K562 (cell line): ENCODE measurements around the gene KCNQ2. TPM values are rescaled to one million over a fixed set of nuclear protein-coding genes. Genes with fewer than 3 reads are reported as not detected.

Source experiments
- ATAC-seq: fragments of 200-7000 bp; cut with Tn5 transposase; 3 replicates; pipeline ENCODE4 v1.9.1; 2020; ENCODE audit warnings: moderate library complexity
- BruUV-seq: library from RNA; stranded (reverse); fragments of 400-500 nt; replicated peaks from 2 replicates; lab custom pipeline; 2021; lab: Mats Ljungman, UMichigan
- CTCF ChIA-PET: fragments of 300-600 bp; formaldehyde crosslinking; extraction: SDS; loops from one replicate; lab custom pipeline; 2021; ENCODE audit warnings: low intra/inter-chr PET ratio; lab: Yijun Ruan, JAX
- POLR2A ChIA-PET: fragments of 300-600, 350-650 bp; sonication (Branson Sonifier 250); formaldehyde crosslinking; extraction: SDS; loops from one replicate; lab custom pipeline; 2021; ENCODE audit warnings: antibody characterized with exemption, inconsistent platforms; lab: Yijun Ruan, JAX
- DNase-seq, 4 experiments: peaks; one replicate each; pipeline versions ENCODE4 v3.0.0 to v3.0.0-alpha.2; 2011 to 2018; ENCODE audit warnings: low spot score in 3 of 4, mixed read lengths in 3 of 4; ENCODE audit errors: extremely low read depth in 1 of 4
- FAIRE-seq: peaks from 2 replicates; lab custom pipeline; 2011; peaks lifted over from hg19 to GRCh38; lab: Jason Lieb, UNC
- H2AFZ ChIP-seq: 2 replicates; pipeline ENCODE4 v1.6.0; 2011; ENCODE audit warnings: low read depth, low read length, control low read depth, inconsistent platforms
- H3K27ac ChIP-seq: fragments of 200-600 bp; 3 replicates; pipeline ENCODE4 v1.8.0; 2011; ENCODE audit warnings: low read depth, mild to moderate bottlenecking, control low read depth, inconsistent platforms, low read length, moderate library complexity, mixed read lengths; ENCODE audit errors: extremely low read depth
- H3K27me3 ChIP-seq, 2 experiments: fragments of 300-600 bp in 1 of 2; 2 replicates in 1 of 2; 3 replicates in 1 of 2; pipeline versions ENCODE4 v1.6.0 to v1.8.0; 2011; ENCODE audit warnings: inconsistent platforms in 2 of 2, low read length in 2 of 2, mild to moderate bottlenecking in 1 of 2, mixed read lengths in 1 of 2, moderate library complexity in 1 of 2; ENCODE audit not compliant: control insufficient read depth in 2 of 2, insufficient read depth in 2 of 2
- H3K36me3 ChIP-seq: fragments of 300-600 bp; 3 replicates; pipeline ENCODE4 v1.8.0; 2011; ENCODE audit warnings: mild to moderate bottlenecking, low read length, inconsistent platforms; ENCODE audit not compliant: control insufficient read depth, insufficient read depth
- H3K4me1 ChIP-seq, 2 experiments: fragments of 200-600 bp in 1 of 2; replicated peaks in 1 of 2; 2 replicates in 1 of 2; 3 replicates in 1 of 2; pipeline versions ENCODE4 v1.5.1 to v1.8.0; 2011; ENCODE audit warnings: inconsistent platforms in 2 of 2, low read length in 2 of 2, mild to moderate bottlenecking in 1 of 2, mixed read lengths in 1 of 2, moderate library complexity in 1 of 2; ENCODE audit not compliant: control insufficient read depth in 2 of 2, insufficient read depth in 2 of 2
- H3K4me2 ChIP-seq: 2 replicates; pipeline ENCODE4 v1.6.1; 2011; ENCODE audit warnings: low read length, control low read depth, inconsistent platforms, mixed read lengths; ENCODE audit not compliant: insufficient read depth
- H3K4me3 ChIP-seq: fragments of 200-600 bp; sonication (generic), shearing (Covaris generic); 2 replicates; pipeline ENCODE4 v1.5.1; 2016; ENCODE audit warnings: control low read depth, inconsistent platforms
- H3K79me2 ChIP-seq: fragments of 200-600 bp; 3 replicates; pipeline ENCODE4 v1.8.0; 2011; ENCODE audit warnings: low read length, inconsistent platforms; ENCODE audit not compliant: control insufficient read depth, insufficient read depth
- H3K9ac ChIP-seq, 2 experiments: 2 replicates each; pipeline versions ENCODE4 v1.6.0 to v1.6.1; 2011; ENCODE audit warnings: low read depth in 2 of 2, low read length in 2 of 2, control low read depth in 1 of 2, inconsistent platforms in 1 of 2, mild to moderate bottlenecking in 1 of 2, mixed read lengths in 1 of 2; ENCODE audit not compliant: insufficient read depth in 1 of 2
- H3K9me1 ChIP-seq: one replicate; pipeline ENCODE4 v1.6.0; 2011; ENCODE audit warnings: inconsistent platforms, mild to moderate bottlenecking, low read length, moderate library complexity; ENCODE audit not compliant: control insufficient read depth, insufficient read depth
- H3K9me3 ChIP-seq: replicated peaks from 2 replicates; pipeline ENCODE4 v1.5.1; 2011; ENCODE audit warnings: low read depth, low read length, inconsistent platforms; ENCODE audit not compliant: control insufficient read depth, insufficient read depth
- H4K20me1 ChIP-seq: replicated peaks from 2 replicates; pipeline ENCODE4 v1.6.1; 2011; ENCODE audit warnings: low read length, inconsistent platforms, mixed read lengths; ENCODE audit not compliant: control insufficient read depth, insufficient read depth
- HMG20A ChIP-seq: fragments of 450-650 bp; formaldehyde crosslinking; conservative IDR thresholded peaks from 2 replicates; pipeline ENCODE4 v1.4.0; 2020; ENCODE audit warnings: mild to moderate bottlenecking, mixed read lengths
- ILF3 ChIP-seq: fragments of 450-650 bp; IDR thresholded peaks from 2 replicates; pipeline ENCODE4 v1.6.1; 2018; ENCODE audit warnings: antibody characterized with exemption, mild to moderate bottlenecking, moderate library complexity, borderline replicate concordance
- L3MBTL2 ChIP-seq: fragments of 450-650 bp; IDR thresholded peaks from 2 replicates; pipeline ENCODE4 v1.6.1; 2016; ENCODE audit warnings: mild to moderate bottlenecking, moderate library complexity
- NEUROD1 ChIP-seq: fragments of 150-350 bp; IDR thresholded peaks from 2 replicates; pipeline ENCODE4 v1.6.1; 2014; ENCODE audit warnings: borderline replicate concordance, low read length, low read depth; ENCODE audit not compliant: partially characterized antibody
- XRCC5 ChIP-seq: fragments of 200-400 bp; formaldehyde crosslinking; IDR thresholded peaks from 2 replicates; pipeline ENCODE4 v1.6.1; 2017; ENCODE audit warnings: low read depth, mild to moderate bottlenecking, low read length
- ZNF512 ChIP-seq: IDR thresholded peaks from 2 replicates; pipeline ENCODE4 v1.6.1; 2016; ENCODE audit warnings: missing genetic modification characterization, missing compliant biosample characterization
- WGBS: fragments of 100-300 bp; shearing (Covaris generic); methylation state at CpG from one replicate; pipeline ENCODE4 v1.1.6; 2016; ENCODE audit warnings: low coverage, mixed read lengths; ENCODE audit not compliant: insufficient coverage; ENCODE audit errors: missing lambda C conversion rate; 5-methylcytosine and 5-hydroxymethylcytosine counted together
- in situ Hi-C: fragments of 300-500 bp; cut with MboI; formaldehyde crosslinking; loops from 4 replicates; pipeline ENCODE4 v1.15.0; 2018; ENCODE audit warnings: inconsistent platforms, mixed read lengths
- intact Hi-C: fragments of 100-400 bp; cut with micrococcal nuclease; formaldehyde crosslinking; loops from 2 replicates; pipeline ENCODE4 v1.14.2; 2022
- polyA plus RNA-seq, 8 experiments: library from polyadenylated mRNA; depleted of rRNA in 4 of 8; stranded (reverse) in 5 of 8; unstranded in 3 of 8; fragments of >200 nt; fragmentation: Nextera tagmentation in 2 of 8; fragmentation: Illumina TruSeq in 1 of 8; extraction: Ambion mirVana in 2 of 8; extraction: Trizol in 1 of 8; gene quantifications; 2 replicates each; pipeline versions ENCODE4 v1.2.1 to v1.2.3, GENCODE V29; 2011 to 2014; ENCODE audit warnings: inconsistent platforms in 1 of 8, missing spikeins in 1 of 8
- total RNA-seq, 7 experiments: library from RNA; depleted of rRNA in 6 of 7; stranded (reverse); fragments of >200 nt in 6 of 7; fragmentation: Illumina TruSeq in 2 of 7; extraction: Trizol in 2 of 7; gene quantifications; 2 replicates each; pipeline versions ENCODE4 v1.2.1 to v1.2.3, GENCODE V29; 2011 to 2021; ENCODE audit warnings: low replicate concordance in 1 of 7

KCNQ2 gene
- total and polyA plus RNA-seq, 9 of the 15 experiments (the other 6 are each of a cell fraction or from before 2014, with no cell fraction given) = 0.13 to 0.16 TPM; not detected in 7

- Histone ChIP-seq H3K4me2 (no peak overlapping the region; the same call in 1 of the 2 replicates), H4K20me1 (peaks cover 9% of the 10 kb centered on the region; the same call in 1 of the 2 replicates), H3K4me1 (peaks cover 0 to 73% of the 10 kb centered on the region in 2 experiments; a peak in 3 of 5 replicates), H3K4me3 (no peak overlapping the region), H3K27me3 (peaks cover 9 to 14% of the 10 kb centered on the region in 2 experiments; a peak in 3 of 5 replicates), H3K9me3 (peaks cover 6% of the 10 kb centered on the region), H3K79me2 (no peaks in the 10 kb centered on the region)
- no TSS peak for BruUV-seq
- ChIA-PET CTCF (no interaction called here), POLR2A (no interaction called here)
- 40% methylated on average over 27 of the region's 27 CpGs for WGBS
- FAIRE-seq = no peak
- no peak for ATAC-seq
- intact Hi-C loops = no loop called here
- DNase-seq = no peak
- in situ Hi-C loops = no loop called here
- no peak for TF ChIP-seq ILF3
- no peak for TF ChIP-seq HMG20A (CRISPR knock-in tag)
- no peak for TF ChIP-seq ZNF512 (tag)
- no peak for TF ChIP-seq L3MBTL2
- no peak for TF ChIP-seq NEUROD1
- TF ChIP-seq XRCC5 = no peak
- TF ChIP-seq, all 486 proteins: peak for 0
- no peak overlapping the region for H2AFZ ChIP-seq
- no peak overlapping the region for H3K27ac ChIP-seq
- no peaks in the 10 kb centered on the region for H3K36me3 ChIP-seq
- H3K9ac ChIP-seq = 0 out of 4 replicates have a peak overlapping the region, but pooled peaks of 1 of the 2 experiments have one; percentile 16
- H3K9me1 ChIP-seq = no peaks in the 10 kb centered on the region
These were observed 28.7 kb upstream of the KCNQ2 start for GRCh38 chr20:63500902-63501817.
